ENCODE results near the gene SLC30A9. TPM values are rescaled to one million over a fixed set of nuclear protein-coding genes. Genes with fewer than 3 reads are reported as not detected.

Gene SLC30A9
- total and polyA plus RNA-seq, 12 donors = 9.8 to 95.0 (median 79.7) TPM

GRCh38 chr4:41977709-41978108, 12.6 kb upstream of the SLC30A9 start:
- WGBS, 2 donors = 41 to 47% methylated on average over 3 of the region's 3 CpGs
- Histone ChIP-seq H3K36me3 (peaks cover 0 to 2% (median 0%) of the 10 kb centered on the region in 9 donors), H3K4me1 (peaks cover 0 to 8% (median 0%) of the 10 kb centered on the region in 9 donors)

GRCh38 chr4:41981456-41981855, 8.9 kb upstream of the SLC30A9 start, which contains the start of gene DCAF4L1:
Gene DCAF4L1 (plus strand): TSS chr4:41981756. CDS start chr4:41981793, 37 bp downstream.
- Histone ChIP-seq H3K4me1 (peaks cover 0 to 8% (median 0%) of the 10 kb centered on the region in 9 donors), H3K27ac (no peak within 1 kb of the TSS), H3K4me3 (no peak within 1 kb of the TSS), H3K9me3 (peaks cover 0 to 11% (median 0%) of the 10 kb centered on the region in 11 donors), H3K36me3 (peaks cover 0 to 2% (median 0%) of the 10 kb centered on the region in 9 donors), H3K27me3 (no peaks in the 10 kb centered on the region)
- DNase-seq = no peak
- ATAC-seq = no peak
- no peak for TF ChIP-seq CTCF (IDR thresholded peaks at IDR 0.05)
- WGBS, 2 donors = 74 to 81% methylated on average over 12 of the region's 12 CpGs
- intact Hi-C loops (cut with DNase I) = no loop called here

More at GRCh38 chr4:41977709-41978108, 12.6 kb upstream of the SLC30A9 start:
- peaks cover 0 to 11% (median 0%) of the 10 kb centered on the region in 11 donors for H3K9me3 ChIP-seq
- H3K27me3 ChIP-seq = no peaks in the 10 kb centered on the region
- no peak for DNase-seq
- no peak for ATAC-seq
- intact Hi-C loops (cut with DNase I) = no loop called here
- H3K27ac ChIP-seq = no peak overlapping the region
- H3K4me3 ChIP-seq = no peak overlapping the region
- TF ChIP-seq CTCF (IDR thresholded peaks at IDR 0.05) = no peak

GRCh38 chr4:41982716-41983115, 7.6 kb upstream of the SLC30A9 start:
- WGBS, 2 donors = 93 to 94% methylated on average over 22 of the region's 22 CpGs
- intact Hi-C loops (cut with DNase I) = no loop called here
- no peak for DNase-seq

GRCh38 chr4:41985151-41985550, 5.2 kb upstream of the SLC30A9 start:
- 54 to 58% methylated on average over 1 of the region's 1 CpG for WGBS, 2 donors
- no peaks in the 10 kb centered on the region for H3K27me3 ChIP-seq
- ATAC-seq (no peak), DNase-seq (no peak)
- H3K4me3 ChIP-seq = no peak overlapping the region
- no peak for TF ChIP-seq CTCF (IDR thresholded peaks at IDR 0.05)
- H3K27ac ChIP-seq = no peak overlapping the region
- H3K36me3 ChIP-seq = peaks cover 0 to 2% (median 0%) of the 10 kb centered on the region in 9 donors
- H3K4me1 ChIP-seq = peaks cover 0 to 26% (median 8%) of the 10 kb centered on the region in 9 donors
- peaks cover 0 to 11% (median 0%) of the 10 kb centered on the region in 11 donors for H3K9me3 ChIP-seq
- intact Hi-C loops (cut with DNase I) = loop anchor here in 2 of 10 donors (5.0 kb wide), 2 partner anchors 43 to 1268 kb away; no protein-coding TSS in a partner anchor

More at GRCh38 chr4:41982716-41983115, 7.6 kb upstream of the SLC30A9 start:
- no peaks in the 10 kb centered on the region for H3K27me3 ChIP-seq
- TF ChIP-seq CTCF (IDR thresholded peaks at IDR 0.05) = no peak
- ATAC-seq = no peak
- H3K36me3 ChIP-seq = peaks cover 0 to 2% (median 0%) of the 10 kb centered on the region in 9 donors
- H3K4me1 ChIP-seq = peaks cover 0 to 6% (median 0%) of the 10 kb centered on the region in 9 donors
- no peak overlapping the region for H3K4me3 ChIP-seq
- no peak overlapping the region for H3K27ac ChIP-seq
- H3K9me3 ChIP-seq = peaks cover 0 to 11% (median 0%) of the 10 kb centered on the region in 11 donors
